Kidney epithelial cell (primary cell): ENCODE measurements around the gene RAD51B. TPM values are rescaled to one million over a fixed set of nuclear protein-coding genes. Genes with fewer than 3 reads are reported as not detected.

ENCODE experiments used
- DNase-seq: peaks from one replicate; pipeline ENCODE4 v3.0.0-alpha.2; 2010; ENCODE audit warnings: low read depth
- H3K27me3 ChIP-seq: 2 replicates; pipeline ENCODE4 v1.6.0; 2011; ENCODE audit warnings: low read length; ENCODE audit not compliant: control insufficient read depth, insufficient read depth
- H3K36me3 ChIP-seq: 2 replicates; pipeline ENCODE4 v1.5.1; 2011; ENCODE audit warnings: low read length; ENCODE audit not compliant: control insufficient read depth, insufficient read depth
- H3K4me3 ChIP-seq: 2 replicates; pipeline ENCODE4 v1.5.1; 2011; ENCODE audit warnings: low read depth, mild to moderate bottlenecking, control low read depth, low read length
- total RNA-seq: library from RNA; depleted of rRNA; stranded (reverse); fragments of >200 nt; gene quantifications from 2 replicates; pipeline ENCODE4 v1.2.3, GENCODE V29; 2015
- TF ChIP-seq, protein P1 (sequence below): IDR thresholded peaks from 2 replicates; pipeline ENCODE4 v1.5.1; 2011; ENCODE audit warnings: mild to moderate bottlenecking, moderate library complexity, low read length, control low read depth, inconsistent platforms; ENCODE audit not compliant: insufficient read depth, poor library complexity, severe bottlenecking

RAD51B gene
- total RNA-seq, 1 donor from 2014 or later: 9.5 TPM

DNA sequence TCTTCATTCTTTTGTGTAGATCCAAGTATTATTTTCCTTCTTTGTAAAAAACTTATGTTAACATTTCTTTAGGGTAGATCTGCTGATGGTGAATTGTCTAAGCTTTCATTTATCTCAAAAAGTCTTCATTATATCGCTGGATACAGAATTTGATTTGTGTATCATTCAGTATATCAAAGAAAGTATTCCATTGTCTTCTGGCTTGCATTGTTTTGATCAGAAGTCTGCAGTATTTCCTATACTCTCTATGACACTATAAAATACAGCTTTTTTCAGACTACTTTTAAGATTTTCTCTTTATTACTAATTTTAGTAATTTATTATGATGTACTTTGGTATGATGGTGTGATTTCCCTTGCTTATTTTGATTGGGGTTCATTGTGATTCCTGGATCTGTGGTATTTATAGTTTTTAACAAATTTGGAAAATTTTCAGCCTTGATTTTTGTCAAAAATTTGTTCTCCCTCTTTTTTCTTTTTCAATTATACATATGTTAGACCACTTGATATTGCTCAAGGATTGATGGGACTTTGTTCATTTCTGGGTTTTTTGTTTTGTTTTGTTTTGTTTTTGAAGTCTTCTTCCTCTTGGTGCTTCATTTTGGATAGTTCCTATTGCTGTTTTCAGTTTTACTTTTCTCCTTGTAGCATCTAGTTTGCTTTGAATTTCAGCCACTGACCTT lies 796.8 kb downstream of the RAD51B start:
- TF ChIP-seq, protein P1, sequence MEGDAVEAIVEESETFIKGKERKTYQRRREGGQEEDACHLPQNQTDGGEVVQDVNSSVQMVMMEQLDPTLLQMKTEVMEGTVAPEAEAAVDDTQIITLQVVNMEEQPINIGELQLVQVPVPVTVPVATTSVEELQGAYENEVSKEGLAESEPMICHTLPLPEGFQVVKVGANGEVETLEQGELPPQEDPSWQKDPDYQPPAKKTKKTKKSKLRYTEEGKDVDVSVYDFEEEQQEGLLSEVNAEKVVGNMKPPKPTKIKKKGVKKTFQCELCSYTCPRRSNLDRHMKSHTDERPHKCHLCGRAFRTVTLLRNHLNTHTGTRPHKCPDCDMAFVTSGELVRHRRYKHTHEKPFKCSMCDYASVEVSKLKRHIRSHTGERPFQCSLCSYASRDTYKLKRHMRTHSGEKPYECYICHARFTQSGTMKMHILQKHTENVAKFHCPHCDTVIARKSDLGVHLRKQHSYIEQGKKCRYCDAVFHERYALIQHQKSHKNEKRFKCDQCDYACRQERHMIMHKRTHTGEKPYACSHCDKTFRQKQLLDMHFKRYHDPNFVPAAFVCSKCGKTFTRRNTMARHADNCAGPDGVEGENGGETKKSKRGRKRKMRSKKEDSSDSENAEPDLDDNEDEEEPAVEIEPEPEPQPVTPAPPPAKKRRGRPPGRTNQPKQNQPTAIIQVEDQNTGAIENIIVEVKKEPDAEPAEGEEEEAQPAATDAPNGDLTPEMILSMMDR: no peak
- DNase-seq: no peak

DNA sequence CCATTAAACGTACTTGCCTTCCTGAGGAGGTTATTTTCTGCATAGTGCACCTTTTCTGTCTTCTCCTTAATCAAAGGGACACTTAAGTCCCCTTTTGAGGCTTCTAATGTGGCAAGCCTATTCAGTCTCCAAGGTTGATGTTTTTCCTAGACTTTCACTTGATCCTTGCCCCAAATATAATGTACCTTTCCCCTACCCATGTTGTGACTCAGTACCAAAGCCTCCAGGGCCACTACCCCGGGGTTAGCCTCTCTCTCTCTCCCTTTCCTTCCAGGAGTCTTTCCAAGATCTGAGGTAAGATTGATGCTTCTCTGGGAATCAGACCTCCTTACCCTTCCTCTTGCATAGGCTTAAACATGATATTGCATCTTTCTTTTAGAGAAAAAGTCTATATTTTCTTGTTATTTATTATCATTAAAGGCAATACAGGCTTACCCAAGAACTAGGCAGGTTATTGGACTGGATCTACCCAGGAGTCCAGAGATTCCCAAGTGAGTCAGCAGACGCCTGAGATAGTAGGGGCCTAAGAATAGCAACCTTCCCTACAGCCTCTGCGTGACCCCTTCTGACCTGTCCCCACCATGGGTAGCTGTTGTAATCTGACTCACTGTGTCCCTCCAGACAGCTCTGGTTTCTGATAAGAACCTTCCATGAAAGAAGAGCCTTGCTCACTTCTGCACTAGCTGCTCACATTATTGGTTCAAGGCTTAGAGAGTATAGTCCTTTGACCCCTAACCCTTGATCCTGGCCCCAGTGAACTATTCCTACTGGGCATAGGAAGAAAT lies 800.4 kb downstream of the RAD51B start:
- no peaks in the 10 kb centered on the region for H3K27me3 ChIP-seq
- no peak for DNase-seq
- H3K4me3 ChIP-seq: no peak overlapping the region
- no peaks in the 10 kb centered on the region for H3K36me3 ChIP-seq
- TF ChIP-seq, protein P1: no peak

More for the DNA sequence above, 796.8 kb downstream of the RAD51B start:
- Histone ChIP-seq H3K4me3 (no peak overlapping the region), H3K27me3 (no peaks in the 10 kb centered on the region), H3K36me3 (no peaks in the 10 kb centered on the region)

DNA sequence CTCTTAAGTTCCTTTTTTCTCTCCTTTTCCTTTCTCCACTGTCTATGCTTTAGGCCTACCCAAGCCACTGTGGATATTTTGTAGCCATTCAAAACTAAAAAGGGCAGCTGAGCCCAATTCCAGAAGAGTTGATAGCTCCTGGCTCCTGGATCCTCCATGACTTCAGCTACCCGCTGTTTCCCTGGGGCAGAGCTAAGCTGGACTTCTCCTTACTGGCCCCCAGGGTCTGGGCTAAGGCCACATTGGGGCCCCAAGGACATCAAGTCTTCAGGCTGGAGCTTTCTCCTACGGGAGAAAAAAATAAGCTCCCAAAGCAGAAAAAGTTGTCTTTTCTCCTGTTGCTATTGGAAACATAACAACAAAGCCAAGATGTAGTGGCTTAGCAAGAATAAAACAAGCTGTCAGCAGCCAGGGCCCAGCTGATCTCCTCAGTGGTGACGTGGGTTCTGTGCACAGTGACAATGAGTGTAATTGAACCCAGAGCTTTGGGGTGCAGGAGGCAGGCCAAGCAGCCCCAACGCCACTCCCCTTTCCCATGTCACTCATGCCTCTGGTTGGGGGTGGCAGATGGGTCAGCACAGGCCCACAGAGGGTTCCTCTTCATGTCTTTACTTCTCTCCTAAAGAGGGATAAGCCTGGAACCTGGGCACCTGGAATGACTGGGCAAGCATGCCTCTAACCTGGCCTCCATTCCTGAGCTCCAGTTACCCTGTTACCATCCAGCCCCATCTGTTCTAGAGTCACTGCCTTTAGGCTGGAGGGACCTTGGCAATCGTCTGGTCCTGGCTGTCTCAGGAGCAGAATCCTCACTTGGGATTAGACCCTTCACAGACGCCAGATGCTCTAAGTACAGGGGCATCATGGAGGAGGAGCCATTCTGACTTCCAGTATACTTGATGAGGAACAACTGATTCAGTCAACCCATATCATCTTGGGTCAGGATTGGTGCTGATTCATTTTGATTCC lies 802.1 kb downstream of the RAD51B start:
- Histone ChIP-seq H3K36me3 (no peaks in the 10 kb centered on the region), H3K4me3 (no peak overlapping the region), H3K27me3 (no peaks in the 10 kb centered on the region)
- no peak for DNase-seq
- TF ChIP-seq, protein P1: no peak

DNA sequence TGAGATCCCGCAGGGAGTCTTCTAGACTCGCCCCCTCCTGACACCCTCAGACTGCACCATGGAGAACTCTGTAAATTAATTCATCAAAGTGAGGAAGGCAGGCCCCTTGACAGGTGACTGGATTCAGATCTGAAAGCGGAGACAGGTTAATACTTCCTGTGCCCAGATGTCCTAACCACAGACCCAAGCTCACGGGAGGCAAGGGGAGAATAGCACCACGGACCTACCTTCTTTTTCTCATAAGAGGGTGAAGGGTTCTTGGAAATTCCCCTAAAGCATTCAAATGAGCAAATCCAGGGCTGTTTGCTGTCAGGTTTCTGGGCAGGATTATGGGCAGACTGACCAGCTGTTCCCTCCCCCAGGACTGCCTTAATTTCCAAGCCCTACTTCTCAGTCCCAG lies 803.3 kb downstream of the RAD51B start:
- Histone ChIP-seq H3K27me3 (no peaks in the 10 kb centered on the region), H3K4me3 (no peak overlapping the region), H3K36me3 (no peaks in the 10 kb centered on the region)
- TF ChIP-seq, protein P1: no peak
- DNase-seq: no peak

DNA sequence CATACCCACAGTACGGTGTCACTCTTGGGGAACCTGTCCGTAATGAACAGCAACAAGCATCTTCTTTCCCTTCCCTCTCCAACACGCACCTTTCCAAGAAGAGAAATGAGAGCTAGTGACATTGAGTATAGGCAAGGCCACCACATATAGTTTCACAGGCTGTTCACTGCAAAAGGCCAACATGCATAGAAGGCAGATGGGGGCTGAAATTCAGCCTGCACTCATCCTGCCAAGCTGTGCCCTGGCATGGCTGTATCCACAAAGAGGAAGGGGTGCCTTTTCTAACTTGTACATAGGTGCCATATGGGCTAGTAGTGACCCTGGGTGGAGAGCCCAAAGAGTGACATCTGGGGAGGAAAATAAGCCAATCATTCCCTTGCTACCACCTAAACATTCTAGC lies 803.7 kb downstream of the RAD51B start:
- Histone ChIP-seq H3K27me3 (no peaks in the 10 kb centered on the region), H3K4me3 (no peak overlapping the region), H3K36me3 (no peaks in the 10 kb centered on the region)
- TF ChIP-seq, protein P1: no peak
- DNase-seq: no peak
